Right lobe of liver (tissue), 6 donors: ENCODE results near the gene PEPD. TPM values are rescaled to one million over a fixed set of nuclear protein-coding genes. Genes with fewer than 3 reads are reported as not detected.

Experiments
- ATAC-seq, 4 donors: fragments of 200-7000 bp; cut with Tn5 transposase; one replicate each; pipeline ENCODE4 v1.9.1; 2020; ENCODE audit warnings: mild to moderate bottlenecking in 4 of 4, moderate library complexity in 4 of 4
- DNase-seq, 3 donors: peaks; one replicate each; pipeline ENCODE4 v3.0.0-alpha.2; 2020
- H3K27ac ChIP-seq, 3 donors: fragments of 200-600 bp; one replicate each; pipeline ENCODE4 v1.8.0; 2022
- H3K27me3 ChIP-seq, 2 donors: fragments of 200-600 bp; one replicate each; pipeline ENCODE4 v1.8.0; 2022
- H3K36me3 ChIP-seq, 4 donors: fragments of 200-600 bp; sonication (generic) in 1 of 4; one replicate each; pipeline versions ENCODE4 v1.5.1 to v1.8.0; 2017 to 2022; ENCODE audit warnings: control low read depth in 1 of 4
- H3K4me1 ChIP-seq, 4 donors: fragments of 200-600 bp; sonication (generic) in 1 of 4; one replicate each; pipeline versions ENCODE4 v1.5.1 to v1.8.0; 2017 to 2022; ENCODE audit warnings: control low read depth in 1 of 4
- H3K4me3 ChIP-seq, 3 donors: fragments of 200-600 bp; one replicate each; pipeline ENCODE4 v1.8.0; 2022
- H3K9me3 ChIP-seq, 4 donors: fragments of 200-600 bp; sonication (generic) in 1 of 4; one replicate each; pipeline versions ENCODE4 v1.5.1 to v1.8.0; 2017 to 2022; ENCODE audit warnings: control low read depth in 1 of 4
- CTCF ChIP-seq, 4 donors: fragments of 200-600 bp in 3 of 4; fragments of 450-650 bp in 1 of 4; IDR thresholded peaks; one replicate each; pipeline versions ENCODE4 v1.5.1 to v1.8.0; 2016 to 2022; ENCODE audit warnings: antibody characterized with exemption in 4 of 4, mild to moderate bottlenecking in 2 of 4
- POLR2A ChIP-seq: fragments of 450-650 bp; IDR thresholded peaks from one replicate; pipeline ENCODE4 v1.6.1; 2017; ENCODE audit warnings: antibody characterized with exemption, mild to moderate bottlenecking
- WGBS: methylation state at CpG from one replicate; pipeline ENCODE4 v1.1.6; 2018; ENCODE audit warnings: low coverage, low lambda C conversion rate; ENCODE audit not compliant: insufficient coverage; ENCODE audit errors: missing lambda C conversion rate; 5-methylcytosine and 5-hydroxymethylcytosine counted together
- intact Hi-C, 2 donors: fragments of 100-400 bp; cut with DNase I; formaldehyde crosslinking; loops; one replicate each; pipeline versions ENCODE4 v1.11.2 to v1.14.1; 2022
- total RNA-seq, 6 experiments: library from RNA; depleted of rRNA in 2 of 6; stranded (reverse); fragments of >200 nt in 2 of 6; fragmentation: NEBNext Ultra II Directional in 3 of 6; extraction: Animal tissue kit (Norgen Biotek cat#: 25700) in 3 of 6; gene quantifications; one replicate each; pipeline versions ENCODE4 v1.1.0 to v1.2.4, GENCODE V29; 2016 to 2023
- donor health status: DM: no; HTN: yes; CAD: no.
- donor health status: DM: no; HTN: no; CAD: no.
- donor health status: DM: no; HTN: no; CAD: no.
- donor health status: DM: no; HTN: yes; CAD: no.
- donor health status: DM: no; HTN: yes; CAD: no.

PEPD gene
- total RNA-seq, 6 experiments from 2014 or later, result 121 to 261 (median 167) TPM

DNA sequence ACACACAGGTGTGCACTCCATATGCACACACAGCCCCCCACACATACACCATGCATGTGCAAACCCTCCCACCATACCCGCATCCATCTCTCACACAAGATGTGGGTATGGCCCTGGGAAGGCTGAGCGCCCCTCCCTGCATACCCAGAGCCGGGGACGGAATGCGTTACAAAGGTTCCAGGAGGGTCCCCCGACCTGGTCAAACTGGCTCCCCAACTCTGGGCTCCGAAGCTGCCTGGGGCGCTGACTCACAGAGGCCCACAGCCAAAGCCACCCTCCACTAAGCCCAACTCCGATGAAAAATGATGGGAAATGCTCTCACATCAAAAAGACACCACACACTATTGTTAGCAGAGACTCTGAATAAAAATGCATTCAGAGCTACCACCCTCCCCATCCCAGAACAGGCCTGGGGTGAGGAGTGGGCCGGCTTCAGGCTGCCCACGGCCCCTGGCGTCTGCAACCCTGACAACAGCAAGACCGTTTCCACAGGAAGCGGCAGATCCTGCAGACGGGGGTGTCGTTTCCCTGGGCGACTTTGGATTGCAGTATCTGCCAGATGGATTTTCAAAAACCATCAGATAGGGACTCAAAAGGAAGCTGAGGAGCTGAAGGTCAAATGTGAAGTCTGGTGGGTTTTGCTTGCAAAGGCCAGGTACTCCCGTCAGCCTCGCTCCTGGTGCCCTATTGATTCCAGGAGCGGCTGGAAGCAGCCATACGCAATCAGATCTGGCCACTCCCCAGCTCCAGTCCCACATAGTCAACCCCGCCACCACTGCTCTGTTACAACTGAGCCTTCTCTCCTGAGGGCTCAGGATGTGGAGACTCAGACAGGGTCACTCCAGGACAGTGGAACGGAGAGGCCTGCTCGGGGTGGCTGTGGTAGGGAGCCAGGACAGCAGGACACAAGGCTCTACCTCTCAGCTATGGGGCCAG lies 14.3 kb downstream of the PEPD start:
- peaks cover 0 to 15% (median 6%) of the 10 kb centered on the region in 4 donors for H3K36me3 ChIP-seq
- DNase-seq, result peak; percentile 62 to 92 (median 87)

GRCh38 chr19:33506498-33506897 lies 15.1 kb downstream of the PEPD start:
- peaks cover 0 to 11% (median 4%) of the 10 kb centered on the region in 4 donors for H3K36me3 ChIP-seq
- no peak for TF ChIP-seq POLR2A
- TF ChIP-seq CTCF (IDR thresholded peaks at IDR 0.05), result no peak
- 92% methylated on average over 1 of the region's 1 CpG for WGBS
- ATAC-seq (no peak), DNase-seq (no peak)
- H3K27ac ChIP-seq, result no peak overlapping the region
- peaks cover 0 to 44% (median 8%) of the 10 kb centered on the region in 4 donors for H3K4me1 ChIP-seq
- no peaks in the 10 kb centered on the region for H3K27me3 ChIP-seq
- H3K9me3 ChIP-seq, result no peaks in the 10 kb centered on the region
- intact Hi-C loops, result no loop called here
- no peak overlapping the region for H3K4me3 ChIP-seq

More for the DNA sequence above, 14.3 kb downstream of the PEPD start:
- no peaks in the 10 kb centered on the region for H3K9me3 ChIP-seq
- peak overlapping the region in 2 of 3 donors; percentile 76 to 93 for H3K27ac ChIP-seq
- no peak overlapping the region for H3K4me3 ChIP-seq
- TF ChIP-seq CTCF (IDR thresholded peaks at IDR 0.05) (no peak), POLR2A (peak; percentile 15)
- WGBS, result 65% methylated on average over 11 of the region's 24 CpGs
- no peaks in the 10 kb centered on the region for H3K27me3 ChIP-seq
- peak; percentile 77 to 87 (median 84) for ATAC-seq
- intact Hi-C loops, result no loop called here
- peaks cover 0 to 43% (median 6%) of the 10 kb centered on the region in 4 donors for H3K4me1 ChIP-seq

DNA sequence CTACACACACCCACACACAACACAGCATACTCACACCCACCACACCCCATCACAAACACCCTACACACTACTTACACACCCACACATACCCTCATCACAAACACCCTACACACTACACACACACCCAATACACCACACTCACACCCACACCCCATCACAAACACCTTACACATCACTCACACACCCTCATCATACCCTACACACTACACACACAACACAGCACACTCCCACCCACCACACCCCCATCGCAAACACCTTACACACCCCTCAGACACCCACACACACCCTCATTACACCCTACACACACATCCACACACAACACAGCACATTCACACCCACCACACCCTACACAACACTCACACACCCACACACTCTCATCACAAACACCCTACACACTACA lies 15.8 kb downstream of the PEPD start:
- H3K9me3 ChIP-seq, result no peaks in the 10 kb centered on the region
- H3K27ac ChIP-seq, result no peak overlapping the region
- intact Hi-C loops, result no loop called here
- H3K4me3 ChIP-seq, result no peak overlapping the region
- no peaks in the 10 kb centered on the region for H3K27me3 ChIP-seq
- ATAC-seq (no peak), DNase-seq (no peak)
- WGBS, result 100% methylated on average over 1 of the region's 1 CpG
- no peak for TF ChIP-seq CTCF (IDR thresholded peaks at IDR 0.05)
- TF ChIP-seq POLR2A, result no peak
- H3K36me3 ChIP-seq, result peaks cover 0 to 10% (median 2%) of the 10 kb centered on the region in 4 donors
- peaks cover 0 to 45% (median 12%) of the 10 kb centered on the region in 4 donors for H3K4me1 ChIP-seq

DNA sequence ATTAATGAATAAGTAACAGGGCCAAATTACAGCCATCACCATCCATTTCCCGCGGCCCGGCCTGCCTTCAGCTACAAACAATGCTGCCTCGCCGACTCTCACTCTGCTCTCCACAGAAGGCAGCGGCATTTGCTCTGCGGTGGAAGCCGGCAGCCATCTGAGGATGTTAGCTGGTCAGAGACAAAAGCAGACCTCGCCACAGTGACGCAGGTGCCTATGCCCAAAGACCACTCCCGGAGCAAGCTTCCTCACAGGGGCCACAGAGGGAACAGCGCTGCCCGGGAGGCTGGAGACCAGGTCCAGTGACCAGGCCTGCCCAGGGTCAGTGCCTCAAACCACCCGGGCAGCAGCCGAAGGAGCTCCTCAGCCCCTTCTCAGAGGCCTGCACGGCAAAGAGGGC lies 16.4 kb downstream of the PEPD start:
- no peaks in the 10 kb centered on the region for H3K27me3 ChIP-seq
- peaks cover 0 to 52% (median 15%) of the 10 kb centered on the region in 4 donors for H3K4me1 ChIP-seq
- TF ChIP-seq CTCF (IDR thresholded peaks at IDR 0.05) (no peak), POLR2A (no peak)
- 100% methylated on average over 3 of the region's 16 CpGs for WGBS
- H3K27ac ChIP-seq, result no peak overlapping the region
- no peaks in the 10 kb centered on the region for H3K9me3 ChIP-seq
- H3K4me3 ChIP-seq, result no peak overlapping the region
- DNase-seq (no peak), ATAC-seq (no peak)
- intact Hi-C loops, result no loop called here
- peaks cover 0 to 10% (median 3%) of the 10 kb centered on the region in 4 donors for H3K36me3 ChIP-seq
